GM19193 (cell line): Measurements from ENCODE around the gene RETN.
A peak's percentile ranks its signal among the peaks of the same experiment; 100 is the strongest.

Experiments used
- POLR2A ChIP-seq: IDR thresholded peaks from 4 replicates; pipeline ENCODE4 v1.6.1; 2011; ENCODE audit not compliant: insufficient read depth, insufficient read length; ENCODE audit errors: extremely low read depth

The RETN gene

DNA sequence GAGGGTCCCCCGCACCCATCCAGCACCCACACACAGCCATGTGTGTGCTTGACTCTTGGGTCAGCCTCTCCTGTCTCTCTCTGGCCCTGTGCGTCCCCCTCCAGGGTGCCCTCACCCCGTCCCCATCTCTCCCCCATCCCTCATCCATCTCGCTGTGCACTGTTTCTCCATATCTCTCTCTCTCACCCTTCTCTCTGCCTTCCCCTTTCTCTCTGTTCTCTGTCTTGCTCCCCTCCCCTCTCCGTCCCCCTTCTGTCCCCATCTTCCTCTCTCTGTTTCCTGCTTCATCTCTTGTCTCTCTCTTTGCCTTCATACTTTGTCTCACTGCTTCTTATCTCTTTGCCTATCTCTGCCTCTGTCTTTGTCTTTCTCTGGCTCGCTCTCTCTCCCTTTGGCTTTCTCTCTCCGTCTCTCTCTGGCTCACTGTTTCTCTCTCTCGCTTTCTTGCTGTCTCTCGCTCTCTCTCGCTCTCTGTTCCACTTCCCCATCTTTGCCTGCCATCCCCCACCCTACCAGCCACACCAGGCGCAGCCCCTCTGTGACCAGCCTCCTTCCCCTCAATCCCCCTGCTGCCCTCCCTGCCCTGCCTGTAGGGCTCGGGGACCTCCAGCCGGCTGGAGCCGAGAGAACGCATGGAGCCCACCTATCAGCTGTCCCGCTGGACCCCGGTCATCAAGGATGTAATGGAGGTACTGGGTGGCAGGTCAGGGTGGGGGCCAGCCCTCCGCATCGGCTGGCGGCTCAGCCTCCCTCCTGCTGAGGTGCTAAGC lies 23.0 kb upstream of the RETN start:
- no peak for TF ChIP-seq POLR2A

DNA sequence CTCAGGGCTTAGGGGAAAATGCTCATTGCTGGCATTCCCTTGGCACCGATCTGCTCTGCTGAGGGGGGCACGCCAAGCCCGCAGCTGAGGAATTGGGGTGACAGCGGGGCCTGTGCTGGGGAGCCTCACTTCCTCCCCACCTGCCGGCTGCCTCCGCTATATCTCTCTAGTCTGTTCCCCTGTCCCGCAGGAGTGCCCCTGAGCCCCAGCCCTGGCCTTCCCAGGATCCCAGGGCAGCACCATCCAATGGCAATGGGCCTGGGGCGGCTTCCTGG lies 22.5 kb upstream of the RETN start:
- TF ChIP-seq POLR2A: no peak

- TF ChIP-seq POLR2A: no peak
These were observed 21.7 kb upstream of the RETN start for GRCh38 chr19:7647156-7647555.

DNA sequence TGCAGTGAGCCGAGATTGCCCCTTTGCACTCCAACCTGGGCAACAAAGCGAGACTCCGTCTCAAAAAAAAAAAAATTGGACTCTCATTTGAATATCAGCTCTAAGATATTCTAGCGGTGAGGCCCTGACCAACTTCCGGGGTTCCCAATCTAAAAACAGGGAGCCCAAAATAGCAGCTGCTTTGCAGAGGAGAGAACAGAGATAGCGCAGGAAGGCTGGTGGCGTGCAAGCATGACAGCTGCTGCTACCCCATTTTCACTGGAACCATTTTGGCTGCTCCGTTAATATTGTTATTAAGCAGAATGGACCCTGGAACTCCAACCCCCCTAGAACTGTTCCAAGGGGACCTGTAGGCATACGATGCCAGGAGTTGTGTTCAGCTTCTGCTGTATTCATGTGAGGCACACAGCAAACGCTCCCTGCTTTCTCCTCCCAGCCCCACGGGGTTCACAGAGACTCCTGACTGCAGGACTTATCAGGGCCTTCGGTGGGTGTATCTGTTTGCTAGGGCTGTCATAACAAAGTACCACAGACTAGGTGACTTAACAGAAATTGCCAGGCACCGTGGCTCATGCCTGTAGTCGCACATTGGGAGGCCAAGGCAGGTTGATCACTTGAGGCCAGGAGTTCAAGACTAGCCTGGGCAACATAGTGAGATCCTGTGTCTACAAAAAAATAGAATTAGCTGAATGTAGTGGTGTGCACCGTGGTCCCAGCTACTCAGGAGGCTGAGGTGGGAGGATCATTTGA lies 20.4 kb upstream of the RETN start:
- TF ChIP-seq POLR2A: no peak

- no peak for TF ChIP-seq POLR2A
These were observed 18.7 kb upstream of the RETN start for GRCh38 chr19:7650148-7650547.

- TF ChIP-seq POLR2A: no peak
These were observed 16.7 kb upstream of the RETN start for GRCh38 chr19:7652061-7652641.

DNA sequence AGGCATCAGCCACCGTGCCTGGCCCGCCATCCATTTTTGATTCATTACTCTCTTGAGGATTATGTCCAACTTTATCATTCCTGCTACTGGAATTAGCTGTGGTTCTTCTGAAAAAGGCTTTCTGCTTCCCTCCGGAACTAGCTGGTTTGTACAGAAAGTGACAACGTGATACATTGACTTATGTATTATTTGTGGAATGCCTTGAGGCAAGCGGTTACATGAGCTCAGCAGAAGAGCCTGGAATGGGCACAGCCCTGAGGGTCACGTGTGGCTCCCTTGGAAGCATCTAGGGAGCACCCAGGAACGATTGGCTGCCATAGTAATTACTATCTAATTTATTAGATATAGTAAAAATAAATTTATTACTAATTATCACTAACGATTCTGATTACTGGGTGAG lies 14.4 kb upstream of the RETN start:
- no peak for TF ChIP-seq POLR2A

DNA sequence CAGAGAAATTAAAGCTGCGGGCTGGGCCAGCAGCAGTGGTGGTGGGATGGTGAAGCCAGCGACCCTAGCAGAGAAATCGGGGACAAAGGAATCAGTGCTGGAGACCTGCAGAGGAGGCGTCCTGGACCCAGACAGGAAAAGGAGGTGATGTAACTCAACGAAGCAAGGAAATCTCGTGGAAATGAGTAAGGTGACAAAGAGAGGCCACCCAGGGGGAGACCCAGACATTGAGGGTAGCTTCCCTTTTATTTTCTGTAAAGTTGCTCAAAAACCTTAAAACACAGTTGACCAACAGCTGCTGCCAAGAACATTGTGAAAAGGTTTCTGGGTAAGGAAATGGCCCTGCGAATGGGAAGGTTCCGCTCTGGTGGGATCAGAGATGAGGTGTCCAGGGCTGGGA lies 13.3 kb upstream of the RETN start:
- no peak for TF ChIP-seq POLR2A

GRCh38 chr19:7657131-7657751 lies 11.6 kb upstream of the RETN start:
- no peak for TF ChIP-seq POLR2A

DNA sequence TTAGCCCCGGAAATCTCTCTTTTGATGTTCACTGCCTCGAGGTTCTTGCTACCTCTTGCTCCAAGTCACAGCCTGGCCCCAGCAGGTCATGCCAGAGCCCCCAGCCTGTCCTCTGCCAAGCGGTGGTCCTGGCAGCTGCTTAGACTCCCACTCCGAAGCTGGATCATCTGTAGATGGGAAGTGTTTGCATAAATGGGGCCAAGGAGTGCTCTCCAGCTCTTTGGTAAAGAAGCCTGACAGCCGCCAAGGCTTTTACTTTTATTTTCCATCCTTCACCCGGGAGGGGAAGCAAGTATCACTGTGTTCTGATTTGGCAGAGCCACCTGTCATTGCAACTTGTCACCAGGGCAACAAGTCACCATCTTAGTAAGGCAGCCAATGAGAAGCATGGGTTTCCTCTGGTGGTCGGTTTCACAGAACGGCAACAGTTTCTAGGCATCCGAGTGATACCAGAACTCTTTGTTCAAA lies 10.6 kb upstream of the RETN start:
- peak; percentile 44 for TF ChIP-seq POLR2A

- TF ChIP-seq POLR2A: no peak
These were observed 6.9 kb upstream of the RETN start for GRCh38 chr19:7661744-7662538.

GRCh38 chr19:7662657-7663056 lies 6.2 kb upstream of the RETN start:
- no peak for TF ChIP-seq POLR2A

- TF ChIP-seq POLR2A: no peak
These were observed 5.1 kb upstream of the RETN start for GRCh38 chr19:7663706-7664105.

DNA sequence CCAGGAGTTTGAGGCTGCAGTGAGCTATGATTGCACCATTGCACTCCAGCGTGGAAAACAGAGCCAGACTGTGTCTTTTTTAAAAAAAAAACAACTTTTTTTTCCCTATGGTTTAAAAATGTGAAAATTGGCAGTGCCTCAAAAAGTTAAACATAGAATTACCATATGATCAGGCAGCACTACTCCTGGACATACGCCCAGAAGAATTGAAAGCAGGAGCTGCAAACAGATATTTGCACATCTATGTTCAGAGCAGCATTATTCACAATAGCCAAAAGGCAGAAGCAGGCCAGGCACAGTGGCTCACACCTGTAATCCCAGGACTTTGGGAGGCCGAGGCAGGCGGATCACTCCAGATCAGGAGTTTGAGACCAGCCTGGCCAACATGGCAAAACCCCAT lies 3.8 kb upstream of the RETN start:
- no peak for TF ChIP-seq POLR2A

GRCh38 chr19:7669641-7670040 lies 792 bp downstream of the RETN start:
- no peak for TF ChIP-seq POLR2A

GRCh38 chr19:7670150-7670783 lies 1.4 kb downstream of the RETN start:
- TF ChIP-seq POLR2A: no peak
